Stimulated activated CD4-positive, alpha-beta T cell treated with anti-CD3 and anti-CD28 coated beads, TNF-alpha, amount 100 ng/mL, for 1 hour (primary cell): Measurements from ENCODE around the gene RPL39L.
"Not testable (repeated sequence)": the region's sequence is repeated elsewhere in the genome, so short reads cannot be mapped to it uniquely, and the experiment has no call there.

ENCODE experiments used
- DNase-seq, 3 donors: peaks; one replicate each; pipeline ENCODE4 v3.0.0-alpha.2; 2020; ENCODE audit warnings: low read depth in 3 of 3, low spot score in 1 of 3

RPL39L gene

GRCh38 chr3:187145149-187145895, 6.0 kb upstream of the RPL39L start:
- DNase-seq = no peak

DNA sequence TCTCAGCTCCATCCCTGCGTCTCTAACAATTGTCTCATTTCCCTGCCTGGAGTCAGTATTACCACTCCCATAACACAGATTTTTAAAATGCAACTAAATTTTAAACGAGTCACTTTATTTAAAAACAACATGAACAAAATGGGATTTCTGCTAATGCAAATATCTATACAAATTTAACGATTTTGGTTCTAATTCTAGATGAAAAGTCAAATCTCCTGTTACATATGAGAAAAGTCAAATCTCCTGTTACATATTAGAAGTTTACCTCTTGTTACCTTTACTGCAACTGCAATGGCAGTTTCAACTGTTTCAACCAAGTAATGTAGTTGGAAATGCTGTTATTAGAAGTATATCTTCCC, 578 bp upstream of the RPL39L start:
- DNase-seq = no peak

- no peak for DNase-seq
Measured at GRCh38 chr3:187136936-187137335, 2.4 kb downstream of the RPL39L start.

DNA sequence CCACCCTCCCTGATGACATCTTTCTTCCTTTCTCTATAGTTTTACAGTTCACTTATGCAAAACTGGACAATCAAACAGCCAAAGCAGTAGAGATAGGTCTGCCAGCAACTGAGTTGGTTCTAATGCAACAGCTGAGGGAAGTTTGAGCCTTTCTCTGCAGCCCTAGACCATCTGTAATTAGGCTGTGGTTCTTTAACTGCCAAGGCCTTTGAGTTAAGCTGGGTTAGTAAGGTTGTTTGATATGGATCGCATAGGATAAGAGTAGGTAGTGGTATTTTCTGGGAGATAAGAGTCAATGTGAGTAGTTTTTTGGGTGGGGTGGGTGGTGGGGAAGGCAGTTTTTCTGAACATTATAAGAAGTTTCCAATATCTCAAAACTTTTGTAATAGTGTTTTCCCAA, 3.0 kb downstream of the RPL39L start:
- no peak for DNase-seq

DNA sequence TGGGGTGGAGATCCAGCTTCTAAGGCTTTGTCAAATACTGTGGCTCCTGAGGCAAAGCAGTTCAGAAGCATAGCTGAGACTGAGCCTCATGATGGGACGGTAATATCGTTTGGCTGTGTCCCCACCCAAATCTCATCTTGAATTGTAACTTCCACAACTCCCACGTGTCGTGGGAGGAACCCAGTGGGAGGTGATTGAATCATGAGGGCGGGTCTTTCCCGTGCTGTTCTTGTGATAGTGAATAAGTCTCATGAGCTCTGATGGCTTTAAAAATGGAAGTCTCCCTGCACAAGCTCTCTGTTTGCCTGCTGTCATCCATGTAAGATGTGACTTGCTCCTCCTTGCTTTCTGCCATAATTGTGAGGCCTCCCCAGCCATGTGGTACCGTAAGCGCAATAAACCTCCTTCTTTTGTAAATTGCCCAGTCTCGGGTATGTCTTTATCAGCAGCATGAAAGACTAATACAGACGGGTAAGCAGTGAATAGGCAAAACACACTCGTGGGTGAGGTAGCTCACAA, 4.1 kb downstream of the RPL39L start:
- not testable (repeated sequence) for DNase-seq

DNA sequence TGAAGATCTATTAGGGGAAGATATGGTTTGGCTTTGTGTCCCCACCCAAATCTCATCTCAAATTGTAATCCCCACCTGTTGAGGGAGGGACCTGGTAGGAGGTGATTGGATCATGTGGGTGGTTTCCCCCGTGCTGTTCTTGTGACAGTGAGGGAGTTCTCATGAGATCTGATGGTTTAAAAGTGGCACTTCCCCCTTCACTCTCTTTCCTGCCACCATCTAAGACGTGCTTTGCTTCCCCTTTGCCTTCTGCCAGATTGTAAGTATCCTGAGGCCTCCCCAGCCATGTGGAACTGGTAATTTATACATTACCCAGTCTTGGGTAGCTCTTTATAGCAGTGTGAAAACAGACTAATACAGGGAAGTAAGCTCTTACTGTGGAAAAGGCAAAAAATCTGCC, 6.1 kb downstream of the RPL39L start:
- not testable (repeated sequence) for DNase-seq

DNA sequence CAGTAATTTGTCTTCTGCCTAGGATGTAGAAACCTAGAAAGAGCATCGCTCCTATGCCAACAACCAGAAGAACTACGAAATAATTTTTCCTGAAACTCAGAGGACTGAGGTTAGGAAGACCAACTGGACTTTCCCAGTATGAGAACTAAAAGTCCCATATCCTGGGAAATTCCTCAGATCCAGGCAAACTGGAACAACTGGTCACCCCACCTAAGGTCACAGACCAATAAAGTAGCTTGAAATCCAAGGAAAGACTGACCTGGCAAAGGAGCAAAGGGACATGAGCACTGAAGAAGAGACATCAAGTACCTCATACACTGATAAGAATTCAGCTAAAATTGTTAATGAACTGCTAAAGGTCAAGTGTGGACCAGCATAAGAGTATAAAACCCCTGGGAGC, 6.6 kb downstream of the RPL39L start:
- no peak for DNase-seq

DNA sequence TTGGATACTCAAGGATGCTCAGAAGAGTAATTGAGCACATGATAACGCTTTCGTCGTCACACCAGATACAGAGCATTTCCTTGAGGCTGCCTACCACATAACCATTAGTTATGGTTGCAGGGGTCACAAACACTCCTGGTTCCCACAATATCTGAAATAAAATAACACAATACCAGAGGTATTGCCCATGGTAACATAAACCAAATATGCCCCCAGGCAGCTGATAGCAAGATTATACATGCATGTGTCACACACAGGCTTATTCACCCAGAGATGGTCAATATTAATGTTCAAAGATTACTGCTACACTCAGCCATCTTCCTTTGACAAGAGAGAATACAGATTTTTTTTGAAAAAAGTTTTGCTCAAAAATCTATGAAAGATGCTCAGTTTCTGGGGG, 7.3 kb downstream of the RPL39L start:
- DNase-seq = no peak

DNA sequence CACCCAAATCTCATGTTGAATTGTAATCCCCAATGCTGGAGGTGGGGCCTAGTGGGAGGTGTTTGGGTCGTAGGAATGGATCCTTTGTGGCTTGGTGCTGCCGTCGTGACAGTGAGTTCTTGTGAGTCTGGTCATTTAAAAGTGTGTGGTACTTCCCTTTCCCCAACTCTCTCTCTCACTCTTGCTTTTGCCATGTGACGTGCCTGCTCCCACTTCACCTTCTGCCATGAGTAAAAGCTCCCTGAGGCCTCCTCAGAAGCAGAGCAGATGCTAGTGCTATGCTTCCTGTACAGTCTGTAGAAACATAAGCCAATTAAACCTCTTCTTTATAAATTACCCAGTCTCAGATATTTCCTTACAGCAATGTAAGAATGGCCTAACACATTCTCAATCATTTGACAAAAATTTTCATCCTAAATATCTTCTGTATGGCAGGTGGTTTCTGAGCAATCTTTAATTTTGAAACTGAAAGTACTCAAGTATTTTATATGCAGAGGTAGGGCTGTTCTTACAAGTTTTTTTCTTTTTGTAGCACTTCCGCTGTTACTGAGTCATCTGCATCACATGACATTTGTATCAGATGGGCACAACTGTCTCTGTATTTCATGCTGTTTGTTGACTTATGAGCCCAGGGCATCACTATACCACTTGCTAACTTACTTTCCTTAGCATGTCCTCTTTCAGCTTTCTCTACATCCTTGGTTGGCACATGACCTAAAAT, 8.8 kb downstream of the RPL39L start:
- no peak for DNase-seq

- no peak for DNase-seq
Measured at GRCh38 chr3:187125319-187126031, 13.8 kb downstream of the RPL39L start.

DNA sequence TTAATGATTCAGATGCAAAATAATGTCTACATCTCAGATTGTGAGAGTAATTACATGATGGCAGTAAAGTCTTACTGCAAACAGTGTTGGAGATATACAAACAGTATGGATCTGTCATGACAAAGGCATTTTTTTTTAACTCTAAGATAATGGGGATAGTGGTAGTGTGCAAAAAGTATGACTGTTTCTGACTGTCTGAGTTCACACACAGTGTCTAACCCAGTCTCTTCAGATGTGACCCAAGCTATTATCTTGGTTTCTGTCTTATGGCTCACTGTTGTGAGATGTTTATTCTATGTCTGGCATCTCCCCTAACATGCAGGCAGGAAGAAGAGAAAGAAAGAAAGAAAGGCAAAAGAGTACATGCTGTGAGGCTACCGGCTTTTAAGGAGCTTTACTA, 17.0 kb downstream of the RPL39L start:
- no peak for DNase-seq

DNA sequence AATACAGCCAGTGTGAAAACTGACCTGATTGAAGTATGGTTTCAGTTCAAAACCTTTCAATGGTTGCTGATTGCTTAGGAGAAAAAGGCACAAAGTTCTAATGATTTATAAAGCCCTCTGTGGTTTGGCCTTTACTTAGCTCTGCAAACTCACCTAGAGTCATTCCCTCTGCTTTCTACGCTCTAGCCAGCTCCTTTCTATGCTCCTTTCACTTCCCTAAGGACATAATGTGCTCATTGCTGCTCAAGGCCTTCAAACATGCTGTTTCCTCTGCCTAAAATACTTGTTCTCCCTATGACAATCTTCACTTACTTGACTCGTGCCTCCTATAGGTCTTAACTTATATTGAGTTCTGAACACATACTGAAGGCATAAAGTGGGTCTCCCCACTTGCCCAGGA, 19.0 kb downstream of the RPL39L start:
- DNase-seq = no peak

GRCh38 chr3:187114511-187114910, 24.8 kb downstream of the RPL39L start:
- no peak for DNase-seq

- no peak for DNase-seq
Measured at GRCh38 chr3:187112934-187113793, 26.1 kb downstream of the RPL39L start.

- DNase-seq = no peak
Measured at GRCh38 chr3:187110156-187110555, 29.1 kb downstream of the RPL39L start.

DNA sequence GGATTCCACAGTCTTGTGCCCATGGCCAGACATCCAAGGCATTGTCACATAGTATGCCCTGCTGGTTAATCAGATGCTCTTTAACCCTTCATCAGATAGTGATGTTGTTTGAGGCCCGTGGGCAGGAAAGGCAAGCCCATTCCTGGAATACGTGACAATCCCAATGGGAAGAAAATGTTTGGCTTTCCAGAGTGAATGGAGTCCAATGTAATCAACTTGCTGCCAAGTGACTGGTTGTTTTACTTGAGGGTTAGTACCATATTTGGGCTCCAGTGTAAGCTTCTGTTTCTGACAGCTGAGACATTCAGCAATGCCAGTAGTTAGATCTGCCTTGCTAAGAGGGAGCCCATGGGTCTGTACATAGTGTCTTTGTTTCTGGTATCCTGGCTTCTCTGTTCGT, 31.3 kb downstream of the RPL39L start:
- DNase-seq = no peak

DNA sequence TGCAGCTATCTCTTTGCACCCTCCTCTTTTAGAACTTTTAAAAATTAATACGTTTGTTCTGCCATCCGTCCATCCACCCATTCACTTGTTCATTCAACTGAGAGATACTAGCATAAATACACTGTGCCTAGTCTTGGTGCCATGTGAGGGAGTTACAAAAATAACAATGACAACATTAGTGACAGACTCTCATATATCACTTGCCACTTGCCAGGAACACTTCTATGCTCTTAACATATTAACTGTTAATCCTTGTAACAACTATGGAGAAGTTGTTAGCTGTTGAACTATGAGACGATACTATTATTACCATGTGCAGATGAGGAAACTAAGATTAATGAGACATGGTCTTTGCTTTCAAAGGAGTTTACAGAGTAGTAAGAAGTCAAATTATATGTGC, 33.6 kb downstream of the RPL39L start:
- DNase-seq = no peak

DNA sequence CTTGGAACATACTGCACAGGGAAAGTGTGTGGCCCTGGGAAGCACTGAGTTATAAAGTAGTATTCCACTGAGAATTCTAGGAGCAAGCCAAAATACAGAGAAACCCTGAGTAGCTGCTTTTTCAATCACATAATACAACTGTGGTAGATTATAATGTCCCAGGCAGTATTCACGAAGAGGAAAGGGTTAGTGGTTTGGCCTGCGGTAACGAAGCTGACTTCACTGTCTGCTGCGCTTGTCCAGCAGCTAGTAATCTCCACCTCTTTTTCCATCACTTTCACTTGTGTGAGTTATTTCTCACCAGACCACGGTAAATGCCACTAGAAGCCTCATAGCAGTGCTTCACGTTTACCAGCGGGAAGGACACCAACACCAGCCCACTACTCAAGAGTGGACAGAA, 34.4 kb downstream of the RPL39L start:
- DNase-seq = no peak

GRCh38 chr3:187104342-187104741, 35.0 kb downstream of the RPL39L start:
- DNase-seq = no peak

DNA sequence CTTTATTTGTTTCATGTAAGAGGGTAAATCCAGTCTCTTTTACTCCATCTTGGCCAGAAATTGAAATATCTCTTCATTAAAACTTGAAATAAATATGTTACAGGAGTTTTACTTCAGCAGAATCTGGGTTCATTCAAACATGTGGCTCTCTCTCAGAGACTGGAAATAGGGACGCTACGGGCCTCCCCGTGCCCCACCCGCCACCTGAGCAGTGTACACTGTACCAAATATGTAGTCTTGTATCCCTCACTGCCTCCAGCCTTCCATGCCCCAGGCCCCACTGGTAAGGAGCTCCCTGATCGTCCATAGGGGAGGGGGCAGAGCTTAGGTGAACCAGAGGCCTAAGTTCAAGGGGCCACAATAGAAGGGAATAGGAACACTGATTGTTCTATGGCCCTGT, 36.0 kb downstream of the RPL39L start:
- no peak for DNase-seq

DNA sequence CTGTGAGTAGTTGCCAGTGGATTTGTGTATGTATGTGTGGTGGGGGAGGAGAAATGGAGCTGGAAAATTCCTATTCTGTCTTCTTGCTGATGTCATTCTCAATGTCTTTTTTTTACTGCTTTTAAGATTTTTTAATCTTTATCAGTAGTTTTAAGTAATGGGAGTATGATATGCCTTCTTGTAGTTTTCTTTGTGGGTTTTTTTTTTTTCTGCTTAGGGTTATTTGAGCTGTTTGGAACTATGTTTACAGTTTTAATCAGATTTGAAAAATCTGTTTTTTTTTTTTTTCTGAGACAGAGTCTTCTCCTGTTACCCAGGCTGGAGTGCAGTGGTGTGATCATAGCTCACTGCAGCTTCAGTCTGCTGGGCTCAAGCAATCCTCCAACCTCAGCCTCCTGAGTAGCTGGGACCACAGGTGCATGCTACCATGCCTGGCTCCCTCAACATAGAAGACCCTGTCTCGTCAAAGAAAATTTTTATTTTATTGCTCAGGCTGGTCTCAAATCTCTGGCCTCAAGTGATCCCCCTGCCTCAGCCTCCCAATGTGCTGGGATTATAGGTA, 37.1 kb downstream of the RPL39L start:
- DNase-seq = no peak
